K562 (cell line): ENCODE measurements around the gene TMEM163.

Experiments used
- CBX2 ChIP-seq: fragments of 200-600 bp; sonication (generic); IDR thresholded peaks from one replicate; pipeline ENCODE4 v1.6.1; 2012; ENCODE audit warnings: mild to moderate bottlenecking, low read length, inconsistent platforms; ENCODE audit not compliant: insufficient read depth, poor library complexity, severe bottlenecking
- MYC ChIP-seq, 2 experiments: fragments of 250-450 bp in 1 of 2; sonication (Bioruptor Pico) in 1 of 2; IDR thresholded peaks; 2 replicates each; pipeline versions ENCODE4 v1.5.1 to v1.6.1; 2012 to 2021; ENCODE audit warnings: low read depth in 2 of 2, borderline replicate concordance in 1 of 2, improper control_type of control experiment in 1 of 2, low read length in 1 of 2, mild to moderate bottlenecking in 1 of 2, moderate library complexity in 1 of 2
- NFATC3 ChIP-seq: fragments of 450-650 bp; IDR thresholded peaks from 2 replicates; pipeline ENCODE4 v1.6.1; 2017; ENCODE audit warnings: mild to moderate bottlenecking
- NR2F6 ChIP-seq: fragments of 450-650 bp; formaldehyde crosslinking; IDR thresholded peaks from 2 replicates; pipeline ENCODE4 v1.4.0; 2020; ENCODE audit warnings: mild to moderate bottlenecking
- PHTF2 ChIP-seq: fragments of 250-450 bp; sonication (Bioruptor Pico); IDR thresholded peaks from 2 replicates; pipeline ENCODE4 v1.5.0; 2021; ENCODE audit warnings: mild to moderate bottlenecking
- RFX7 ChIP-seq: fragments of 250-450 bp; sonication (Bioruptor Pico); IDR thresholded peaks from 2 replicates; pipeline ENCODE4 v1.5.1; 2021; ENCODE audit warnings: mild to moderate bottlenecking
- SP1 ChIP-seq: sonication (generic); formaldehyde crosslinking; IDR thresholded peaks from 2 replicates; pipeline ENCODE4 v1.8.1; 2022; ENCODE audit warnings: mild to moderate bottlenecking, missing genetic modification reagents
- TBP ChIP-seq: optimal IDR thresholded peaks from 2 replicates; pipeline ENCODE3; 2011; ENCODE audit warnings: low read depth, low read length, improper control_type of control experiment
- ZNF24 ChIP-seq: fragments of 450-650 bp; IDR thresholded peaks from 2 replicates; pipeline ENCODE4 v1.6.1; 2016
- ZSCAN29 ChIP-seq: fragments of 450-650 bp; IDR thresholded peaks from 2 replicates; pipeline ENCODE4 v1.6.1; 2017
- TF ChIP-seq, protein P1 (sequence below), 3 experiments: IDR thresholded peaks in 2 of 3; conservative IDR thresholded peaks in 1 of 3; 2 replicates each; pipeline ENCODE4 v1.5.1; 2011 to 2012; ENCODE audit warnings: low read length in 3 of 3, mild to moderate bottlenecking in 3 of 3, control low read depth in 2 of 3, improper control_type of control experiment in 1 of 3, inconsistent platforms in 1 of 3, low read depth in 1 of 3, mixed read lengths in 1 of 3, moderate library complexity in 1 of 3; ENCODE audit not compliant: insufficient read depth in 2 of 3
- TF ChIP-seq, protein P2 (sequence below): fragments of 150-350 bp; IDR thresholded peaks from 2 replicates; pipeline ENCODE4 v1.6.1; 2014; ENCODE audit warnings: low read depth, mild to moderate bottlenecking, low read length, borderline replicate concordance
- TF ChIP-seq, protein P3 (sequence below), 2 experiments: fragments of 450-650 bp; IDR thresholded peaks; 2 replicates each; pipeline ENCODE4 v1.6.1; 2016
- TF ChIP-seq, protein P4 (sequence below): sonication (generic); formaldehyde crosslinking; IDR thresholded peaks from 2 replicates; pipeline ENCODE4 v1.8.1; 2023; ENCODE audit warnings: mild to moderate bottlenecking, missing genetic modification reagents

DNA sequence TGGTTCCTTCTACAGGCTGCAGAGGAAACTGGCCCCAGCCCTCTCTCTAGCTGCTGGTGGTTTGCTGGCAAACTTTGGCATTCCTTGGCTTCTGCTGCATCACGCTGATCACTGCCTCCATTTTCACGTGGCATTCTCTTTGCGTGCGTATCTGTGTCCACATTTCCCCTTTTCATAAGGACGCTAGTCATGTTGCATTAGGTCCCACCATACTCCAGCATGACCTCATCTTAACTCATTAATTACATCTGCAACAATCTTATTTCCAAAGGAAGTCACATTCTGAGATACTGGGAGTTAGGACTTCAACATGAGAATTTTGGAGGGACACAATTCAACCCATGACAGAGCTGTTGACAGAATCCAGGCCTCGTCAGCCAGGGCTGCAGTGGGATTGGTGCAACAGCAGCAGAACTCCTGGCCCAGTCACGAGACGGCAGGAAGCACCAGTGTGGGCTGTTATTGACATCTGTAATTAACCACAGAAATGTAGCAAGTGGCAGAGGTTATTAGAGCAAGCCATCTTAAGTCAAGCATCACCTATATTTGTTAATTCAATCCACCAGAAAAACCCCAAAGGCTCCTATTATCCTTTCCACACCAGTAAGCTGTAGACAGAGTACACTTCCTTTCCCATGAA lies 132.4 kb downstream of the TMEM163 start:
- no peak for TF ChIP-seq NFATC3
- TF ChIP-seq, protein P1, sequence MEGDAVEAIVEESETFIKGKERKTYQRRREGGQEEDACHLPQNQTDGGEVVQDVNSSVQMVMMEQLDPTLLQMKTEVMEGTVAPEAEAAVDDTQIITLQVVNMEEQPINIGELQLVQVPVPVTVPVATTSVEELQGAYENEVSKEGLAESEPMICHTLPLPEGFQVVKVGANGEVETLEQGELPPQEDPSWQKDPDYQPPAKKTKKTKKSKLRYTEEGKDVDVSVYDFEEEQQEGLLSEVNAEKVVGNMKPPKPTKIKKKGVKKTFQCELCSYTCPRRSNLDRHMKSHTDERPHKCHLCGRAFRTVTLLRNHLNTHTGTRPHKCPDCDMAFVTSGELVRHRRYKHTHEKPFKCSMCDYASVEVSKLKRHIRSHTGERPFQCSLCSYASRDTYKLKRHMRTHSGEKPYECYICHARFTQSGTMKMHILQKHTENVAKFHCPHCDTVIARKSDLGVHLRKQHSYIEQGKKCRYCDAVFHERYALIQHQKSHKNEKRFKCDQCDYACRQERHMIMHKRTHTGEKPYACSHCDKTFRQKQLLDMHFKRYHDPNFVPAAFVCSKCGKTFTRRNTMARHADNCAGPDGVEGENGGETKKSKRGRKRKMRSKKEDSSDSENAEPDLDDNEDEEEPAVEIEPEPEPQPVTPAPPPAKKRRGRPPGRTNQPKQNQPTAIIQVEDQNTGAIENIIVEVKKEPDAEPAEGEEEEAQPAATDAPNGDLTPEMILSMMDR (IDR thresholded peaks at IDR 0.05 in 2 of 3, conservative IDR thresholded peaks at IDR 0.05 in 1 of 3; ENCODE audit: insufficient read depth in 2 of 3, low read depth in 1 of 3, low read length in 3 of 3) = no peak
- TF ChIP-seq, protein P2, sequence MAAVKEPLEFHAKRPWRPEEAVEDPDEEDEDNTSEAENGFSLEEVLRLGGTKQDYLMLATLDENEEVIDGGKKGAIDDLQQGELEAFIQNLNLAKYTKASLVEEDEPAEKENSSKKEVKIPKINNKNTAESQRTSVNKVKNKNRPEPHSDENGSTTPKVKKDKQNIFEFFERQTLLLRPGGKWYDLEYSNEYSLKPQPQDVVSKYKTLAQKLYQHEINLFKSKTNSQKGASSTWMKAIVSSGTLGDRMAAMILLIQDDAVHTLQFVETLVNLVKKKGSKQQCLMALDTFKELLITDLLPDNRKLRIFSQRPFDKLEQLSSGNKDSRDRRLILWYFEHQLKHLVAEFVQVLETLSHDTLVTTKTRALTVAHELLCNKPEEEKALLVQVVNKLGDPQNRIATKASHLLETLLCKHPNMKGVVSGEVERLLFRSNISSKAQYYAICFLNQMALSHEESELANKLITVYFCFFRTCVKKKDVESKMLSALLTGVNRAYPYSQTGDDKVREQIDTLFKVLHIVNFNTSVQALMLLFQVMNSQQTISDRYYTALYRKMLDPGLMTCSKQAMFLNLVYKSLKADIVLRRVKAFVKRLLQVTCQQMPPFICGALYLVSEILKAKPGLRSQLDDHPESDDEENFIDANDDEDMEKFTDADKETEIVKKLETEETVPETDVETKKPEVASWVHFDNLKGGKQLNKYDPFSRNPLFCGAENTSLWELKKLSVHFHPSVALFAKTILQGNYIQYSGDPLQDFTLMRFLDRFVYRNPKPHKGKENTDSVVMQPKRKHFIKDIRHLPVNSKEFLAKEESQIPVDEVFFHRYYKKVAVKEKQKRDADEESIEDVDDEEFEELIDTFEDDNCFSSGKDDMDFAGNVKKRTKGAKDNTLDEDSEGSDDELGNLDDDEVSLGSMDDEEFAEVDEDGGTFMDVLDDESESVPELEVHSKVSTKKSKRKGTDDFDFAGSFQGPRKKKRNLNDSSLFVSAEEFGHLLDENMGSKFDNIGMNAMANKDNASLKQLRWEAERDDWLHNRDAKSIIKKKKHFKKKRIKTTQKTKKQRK = no peak
- TF ChIP-seq NR2F6 (CRISPR knock-in tag) = no peak
- TF ChIP-seq, protein P3, sequence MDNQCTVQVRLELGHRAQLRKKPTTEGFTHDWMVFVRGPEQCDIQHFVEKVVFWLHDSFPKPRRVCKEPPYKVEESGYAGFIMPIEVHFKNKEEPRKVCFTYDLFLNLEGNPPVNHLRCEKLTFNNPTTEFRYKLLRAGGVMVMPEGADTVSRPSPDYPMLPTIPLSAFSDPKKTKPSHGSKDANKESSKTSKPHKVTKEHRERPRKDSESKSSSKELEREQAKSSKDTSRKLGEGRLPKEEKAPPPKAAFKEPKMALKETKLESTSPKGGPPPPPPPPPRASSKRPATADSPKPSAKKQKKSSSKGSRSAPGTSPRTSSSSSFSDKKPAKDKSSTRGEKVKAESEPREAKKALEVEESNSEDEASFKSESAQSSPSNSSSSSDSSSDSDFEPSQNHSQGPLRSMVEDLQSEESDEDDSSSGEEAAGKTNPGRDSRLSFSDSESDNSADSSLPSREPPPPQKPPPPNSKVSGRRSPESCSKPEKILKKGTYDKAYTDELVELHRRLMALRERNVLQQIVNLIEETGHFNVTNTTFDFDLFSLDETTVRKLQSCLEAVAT (IDR thresholded peaks at IDR 0.05) = no peak
- no peak for TF ChIP-seq SP1
- TF ChIP-seq PHTF2 (CRISPR knock-in tag) = no peak
- TF ChIP-seq TBP = no peak
- TF ChIP-seq ZNF24 = no peak
- TF ChIP-seq MYC (IDR thresholded peaks at IDR 0.05; ENCODE audit: low read depth, low read length) = no peak
- TF ChIP-seq MYC (CRISPR knock-in tag; IDR thresholded peaks at IDR 0.05; ENCODE audit: borderline replicate concordance, low read depth) = no peak
- TF ChIP-seq ZSCAN29 = no peak
- TF ChIP-seq, protein P4, sequence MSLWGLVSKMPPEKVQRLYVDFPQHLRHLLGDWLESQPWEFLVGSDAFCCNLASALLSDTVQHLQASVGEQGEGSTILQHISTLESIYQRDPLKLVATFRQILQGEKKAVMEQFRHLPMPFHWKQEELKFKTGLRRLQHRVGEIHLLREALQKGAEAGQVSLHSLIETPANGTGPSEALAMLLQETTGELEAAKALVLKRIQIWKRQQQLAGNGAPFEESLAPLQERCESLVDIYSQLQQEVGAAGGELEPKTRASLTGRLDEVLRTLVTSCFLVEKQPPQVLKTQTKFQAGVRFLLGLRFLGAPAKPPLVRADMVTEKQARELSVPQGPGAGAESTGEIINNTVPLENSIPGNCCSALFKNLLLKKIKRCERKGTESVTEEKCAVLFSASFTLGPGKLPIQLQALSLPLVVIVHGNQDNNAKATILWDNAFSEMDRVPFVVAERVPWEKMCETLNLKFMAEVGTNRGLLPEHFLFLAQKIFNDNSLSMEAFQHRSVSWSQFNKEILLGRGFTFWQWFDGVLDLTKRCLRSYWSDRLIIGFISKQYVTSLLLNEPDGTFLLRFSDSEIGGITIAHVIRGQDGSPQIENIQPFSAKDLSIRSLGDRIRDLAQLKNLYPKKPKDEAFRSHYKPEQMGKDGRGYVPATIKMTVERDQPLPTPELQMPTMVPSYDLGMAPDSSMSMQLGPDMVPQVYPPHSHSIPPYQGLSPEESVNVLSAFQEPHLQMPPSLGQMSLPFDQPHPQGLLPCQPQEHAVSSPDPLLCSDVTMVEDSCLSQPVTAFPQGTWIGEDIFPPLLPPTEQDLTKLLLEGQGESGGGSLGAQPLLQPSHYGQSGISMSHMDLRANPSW = no peak
- no peak for TF ChIP-seq RFX7
- no peak for TF ChIP-seq CBX2
